ENCODE results near the gene IRX4. TPM values are rescaled to one million over a fixed set of nuclear protein-coding genes. Genes with fewer than 3 reads are reported as not detected.

The IRX4 gene
- total RNA-seq, 2 donors from 2014 or later: 0.22 TPM; not detected in 1

DNA sequence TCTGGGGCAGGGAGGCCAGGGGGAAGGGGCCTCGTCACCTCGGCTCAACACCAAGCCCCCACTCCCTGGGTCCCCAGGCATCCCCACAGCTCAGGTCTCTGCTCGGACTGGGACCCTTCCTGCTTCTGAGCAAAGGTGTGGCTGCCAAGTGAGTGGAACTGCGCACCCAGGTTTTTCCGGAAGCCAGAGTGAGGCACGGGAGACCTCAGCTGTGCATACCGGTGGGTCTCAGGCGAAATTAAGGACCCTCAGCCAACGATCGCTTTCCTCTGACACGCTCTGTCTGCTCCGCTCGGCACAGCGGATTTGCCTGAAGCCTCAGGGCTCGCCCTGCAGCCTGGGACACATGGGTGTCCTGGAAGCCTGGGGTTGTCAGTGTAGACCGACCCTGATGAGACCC lies 41.0 kb upstream of the IRX4 start:
- Mint-ChIP-seq H3K27ac (no peak overlapping the region), H3K4me1 (no peaks in the 10 kb centered on the region), H3K9me3 (no peaks in the 10 kb centered on the region), H3K27me3 (ENCODE audit: insufficient read depth) (peaks cover 12% of the 10 kb centered on the region), H3K36me3 (ENCODE audit: low read depth) (no peaks in the 10 kb centered on the region), H3K4me3 (no peak overlapping the region)
- H3K4me3 ChIP-seq (ENCODE audit: low read length): no peak overlapping the region
- no peaks in the 10 kb centered on the region for H3K9me3 ChIP-seq (ENCODE audit: control insufficient read depth, low read length)
- WGBS, 2 experiments (ENCODE audit: insufficient coverage in 1 of 2, insufficient read length in 1 of 2): 87 to 88% methylated on average over 14 to 16 of the region's 16 CpGs
- no peak for DNase-seq
- H3K27me3 ChIP-seq (ENCODE audit: control insufficient read depth, insufficient read depth, low read length, poor library complexity, severe bottlenecking): peaks cover 7% of the 10 kb centered on the region
- TF ChIP-seq CTCF (conservative IDR thresholded peaks at IDR 0.05): no peak
- H3K9ac ChIP-seq (ENCODE audit: extremely low read depth, low read length, poor library complexity, severe bottlenecking): no peak overlapping the region
- no peaks in the 10 kb centered on the region for H3K4me1 ChIP-seq (ENCODE audit: control insufficient read depth, insufficient read depth, low read length)
- no peak overlapping the region for H3K27ac ChIP-seq (ENCODE audit: low read depth, low read length)
- H3K36me3 ChIP-seq (ENCODE audit: control insufficient read depth, insufficient read depth, low read length): no peaks in the 10 kb centered on the region

- peaks cover 12% of the 10 kb centered on the region for H3K27me3 Mint-ChIP-seq (ENCODE audit: insufficient read depth)
- H3K4me3 ChIP-seq (ENCODE audit: low read length): no peak overlapping the region
- peaks cover 7% of the 10 kb centered on the region for H3K27me3 ChIP-seq (ENCODE audit: control insufficient read depth, insufficient read depth, low read length, poor library complexity, severe bottlenecking)
- no peaks in the 10 kb centered on the region for H3K4me1 Mint-ChIP-seq
- no peak overlapping the region for H3K27ac Mint-ChIP-seq
- H3K36me3 ChIP-seq (ENCODE audit: control insufficient read depth, insufficient read depth, low read length): no peaks in the 10 kb centered on the region
- H3K27ac ChIP-seq (ENCODE audit: low read depth, low read length): no peak overlapping the region
- no peaks in the 10 kb centered on the region for H3K4me1 ChIP-seq (ENCODE audit: control insufficient read depth, insufficient read depth, low read length)
- H3K4me3 Mint-ChIP-seq: no peak overlapping the region
- no peaks in the 10 kb centered on the region for H3K9me3 Mint-ChIP-seq
- DNase-seq: no peak
- H3K9ac ChIP-seq (ENCODE audit: extremely low read depth, low read length, poor library complexity, severe bottlenecking): no peak overlapping the region
- H3K9me3 ChIP-seq (ENCODE audit: control insufficient read depth, low read length): no peaks in the 10 kb centered on the region
- no peaks in the 10 kb centered on the region for H3K36me3 Mint-ChIP-seq (ENCODE audit: low read depth)
- WGBS, 2 experiments (ENCODE audit: insufficient coverage in 1 of 2, insufficient read length in 1 of 2): 93 to 97% methylated on average over 15 of the region's 15 CpGs
- TF ChIP-seq CTCF (conservative IDR thresholded peaks at IDR 0.05): no peak
Measured at GRCh38 chr5:1923341-1923740, 40.6 kb upstream of the IRX4 start.

- TF ChIP-seq CTCF (conservative IDR thresholded peaks at IDR 0.05): no peak
- no peaks in the 10 kb centered on the region for H3K36me3 Mint-ChIP-seq (ENCODE audit: low read depth)
- Histone ChIP-seq H3K9me3 (ENCODE audit: control insufficient read depth, low read length) (no peaks in the 10 kb centered on the region), H3K27ac (ENCODE audit: low read depth, low read length) (no peak overlapping the region), H3K4me1 (ENCODE audit: control insufficient read depth, insufficient read depth, low read length) (no peaks in the 10 kb centered on the region), H3K9ac (ENCODE audit: extremely low read depth, low read length, poor library complexity, severe bottlenecking) (no peak overlapping the region), H3K4me3 (ENCODE audit: low read length) (no peak overlapping the region), H3K27me3 (ENCODE audit: control insufficient read depth, insufficient read depth, low read length, poor library complexity, severe bottlenecking) (peaks cover under 1% of the 10 kb centered on the region), H3K36me3 (ENCODE audit: control insufficient read depth, insufficient read depth, low read length) (no peaks in the 10 kb centered on the region)
- 89 to 91% methylated on average over 14 to 19 of the region's 19 CpGs for WGBS, 2 experiments (ENCODE audit: insufficient coverage in 1 of 2, insufficient read length in 1 of 2)
- no peak overlapping the region for H3K4me3 Mint-ChIP-seq
- no peaks in the 10 kb centered on the region for H3K4me1 Mint-ChIP-seq
- H3K27me3 Mint-ChIP-seq (ENCODE audit: insufficient read depth): peaks cover 9% of the 10 kb centered on the region
- no peak overlapping the region for H3K27ac Mint-ChIP-seq
- DNase-seq: no peak
- no peaks in the 10 kb centered on the region for H3K9me3 Mint-ChIP-seq
Measured at GRCh38 chr5:1921711-1922110, 39.0 kb upstream of the IRX4 start.

All from endodermal cell (in vitro differentiated cells).